ENCODE data around the gene ICOSLG. TPM values are rescaled to one million over a fixed set of nuclear protein-coding genes. Genes with fewer than 3 reads are reported as not detected.

The ICOSLG gene
- total RNA-seq, 1 donor from 2014 or later, result 2.6 TPM

GRCh38 chr21:44265734-44266270 lies 25.1 kb upstream of the ICOSLG start:
- no peaks in the 10 kb centered on the region for H3K9me3 ChIP-seq (ENCODE audit: control insufficient read depth in 3 of 3, low read length in 3 of 3)
- H3K4me1 ChIP-seq (ENCODE audit: control insufficient read depth in 3 of 3, insufficient read depth in 3 of 3, low read length in 3 of 3), result no peaks in the 10 kb centered on the region
- H3K4me3 ChIP-seq (ENCODE audit: low read length in 3 of 3), result no peak overlapping the region
- H3K27me3 ChIP-seq (ENCODE audit: control insufficient read depth in 3 of 3, insufficient read depth in 3 of 3, low read length in 3 of 3), result peaks cover 0 to 7% (median 2%) of the 10 kb centered on the region in 3 donors
- H3K36me3 ChIP-seq (ENCODE audit: control insufficient read depth in 3 of 3, insufficient read depth in 3 of 3, low read length in 3 of 3), result no peaks in the 10 kb centered on the region
- H3K9ac ChIP-seq (ENCODE audit: low read depth in 1 of 3, low read length in 3 of 3), result no peak overlapping the region
- H3K27ac ChIP-seq (ENCODE audit: low read depth, low read length), result no peak overlapping the region

- no peaks in the 10 kb centered on the region for H3K36me3 ChIP-seq (ENCODE audit: control insufficient read depth in 3 of 3, insufficient read depth in 3 of 3, low read length in 3 of 3)
- H3K27ac ChIP-seq (ENCODE audit: low read depth, low read length), result no peak overlapping the region
- H3K4me1 ChIP-seq (ENCODE audit: control insufficient read depth in 3 of 3, insufficient read depth in 3 of 3, low read length in 3 of 3), result no peaks in the 10 kb centered on the region
- H3K27me3 ChIP-seq (ENCODE audit: control insufficient read depth in 3 of 3, insufficient read depth in 3 of 3, low read length in 3 of 3), result peaks cover 2 to 13% (median 2%) of the 10 kb centered on the region in 3 donors
- H3K4me3 ChIP-seq (ENCODE audit: low read length in 3 of 3), result no peak overlapping the region
- no peak overlapping the region for H3K9ac ChIP-seq (ENCODE audit: low read depth in 1 of 3, low read length in 3 of 3)
- peaks cover 0 to 2% (median 0%) of the 10 kb centered on the region in 3 donors for H3K9me3 ChIP-seq (ENCODE audit: control insufficient read depth in 3 of 3, low read length in 3 of 3)
Measured at GRCh38 chr21:44263768-44264167, 23.0 kb upstream of the ICOSLG start.

- Histone ChIP-seq H3K9me3 (ENCODE audit: control insufficient read depth in 3 of 3, low read length in 3 of 3) (peaks cover 0 to 2% (median 0%) of the 10 kb centered on the region in 3 donors), H3K27me3 (ENCODE audit: control insufficient read depth in 3 of 3, insufficient read depth in 3 of 3, low read length in 3 of 3) (peaks cover 2 to 13% (median 5%) of the 10 kb centered on the region in 3 donors), H3K4me1 (ENCODE audit: control insufficient read depth in 3 of 3, insufficient read depth in 3 of 3, low read length in 3 of 3) (no peaks in the 10 kb centered on the region), H3K27ac (ENCODE audit: low read depth, low read length) (no peak overlapping the region), H3K4me3 (ENCODE audit: low read length in 3 of 3) (no peak overlapping the region), H3K36me3 (ENCODE audit: control insufficient read depth in 3 of 3, insufficient read depth in 3 of 3, low read length in 3 of 3) (no peaks in the 10 kb centered on the region), H3K9ac (ENCODE audit: low read depth in 1 of 3, low read length in 3 of 3) (no peak overlapping the region)
Measured at GRCh38 chr21:44263221-44263760, 22.5 kb upstream of the ICOSLG start.

- H3K36me3 ChIP-seq (ENCODE audit: control insufficient read depth in 3 of 3, insufficient read depth in 3 of 3, low read length in 3 of 3), result no peaks in the 10 kb centered on the region
- H3K4me1 ChIP-seq (ENCODE audit: control insufficient read depth in 3 of 3, insufficient read depth in 3 of 3, low read length in 3 of 3), result no peaks in the 10 kb centered on the region
Measured at GRCh38 chr21:44262338-44263056, 21.8 kb upstream of the ICOSLG start.

GRCh38 chr21:44261675-44262295 lies 21.0 kb upstream of the ICOSLG start, which contains the start of gene DNMT3L:
DNMT3L (minus strand) TSS chr21:44261897; CDS start chr21:44261259, 638 bp downstream.
- Histone ChIP-seq H3K27ac (ENCODE audit: low read depth, low read length) (no peak within 1 kb of the TSS), H3K9me3 (ENCODE audit: control insufficient read depth in 3 of 3, low read length in 3 of 3) (peaks cover 0 to 2% (median 0%) of the 10 kb centered on the region in 3 donors), H3K4me3 (ENCODE audit: low read length in 3 of 3) (no peak within 1 kb of the TSS), H3K27me3 (ENCODE audit: control insufficient read depth in 3 of 3, insufficient read depth in 3 of 3, low read length in 3 of 3) (peaks cover 2 to 13% (median 5%) of the 10 kb centered on the region in 3 donors), H3K4me1 (ENCODE audit: control insufficient read depth in 3 of 3, insufficient read depth in 3 of 3, low read length in 3 of 3) (no peaks in the 10 kb centered on the region), H3K9ac (ENCODE audit: low read depth in 1 of 3, low read length in 3 of 3) (no peak within 1 kb of the TSS), H3K36me3 (ENCODE audit: control insufficient read depth in 3 of 3, insufficient read depth in 3 of 3, low read length in 3 of 3) (no peaks in the 10 kb centered on the region)

More at GRCh38 chr21:44262338-44263056, 21.8 kb upstream of the ICOSLG start:
- Histone ChIP-seq H3K27me3 (ENCODE audit: control insufficient read depth in 3 of 3, insufficient read depth in 3 of 3, low read length in 3 of 3) (peaks cover 2 to 13% (median 5%) of the 10 kb centered on the region in 3 donors), H3K27ac (ENCODE audit: low read depth, low read length) (no peak overlapping the region), H3K4me3 (ENCODE audit: low read length in 3 of 3) (no peak overlapping the region), H3K9me3 (ENCODE audit: control insufficient read depth in 3 of 3, low read length in 3 of 3) (peaks cover 0 to 2% (median 0%) of the 10 kb centered on the region in 3 donors), H3K9ac (ENCODE audit: low read depth in 1 of 3, low read length in 3 of 3) (no peak overlapping the region)

- no peak overlapping the region for H3K9ac ChIP-seq (ENCODE audit: low read depth in 1 of 3, low read length in 3 of 3)
- H3K27me3 ChIP-seq (ENCODE audit: control insufficient read depth in 3 of 3, insufficient read depth in 3 of 3, low read length in 3 of 3), result peaks cover 2 to 13% (median 5%) of the 10 kb centered on the region in 3 donors
- no peak overlapping the region for H3K27ac ChIP-seq (ENCODE audit: low read depth, low read length)
- no peaks in the 10 kb centered on the region for H3K4me1 ChIP-seq (ENCODE audit: control insufficient read depth in 3 of 3, insufficient read depth in 3 of 3, low read length in 3 of 3)
- no peaks in the 10 kb centered on the region for H3K36me3 ChIP-seq (ENCODE audit: control insufficient read depth in 3 of 3, insufficient read depth in 3 of 3, low read length in 3 of 3)
- no peak overlapping the region for H3K4me3 ChIP-seq (ENCODE audit: low read length in 3 of 3)
- peaks cover 0 to 2% (median 0%) of the 10 kb centered on the region in 3 donors for H3K9me3 ChIP-seq (ENCODE audit: control insufficient read depth in 3 of 3, low read length in 3 of 3)
Measured at GRCh38 chr21:44260791-44261631, 20.3 kb upstream of the ICOSLG start.

GRCh38 chr21:44260066-44260465 lies 19.3 kb upstream of the ICOSLG start:
- H3K4me3 ChIP-seq (ENCODE audit: low read length in 3 of 3), result no peak overlapping the region
- no peak overlapping the region for H3K9ac ChIP-seq (ENCODE audit: low read depth in 1 of 3, low read length in 3 of 3)
- H3K36me3 ChIP-seq (ENCODE audit: control insufficient read depth in 3 of 3, insufficient read depth in 3 of 3, low read length in 3 of 3), result no peaks in the 10 kb centered on the region
- no peak overlapping the region for H3K27ac ChIP-seq (ENCODE audit: low read depth, low read length)
- no peaks in the 10 kb centered on the region for H3K4me1 ChIP-seq (ENCODE audit: control insufficient read depth in 3 of 3, insufficient read depth in 3 of 3, low read length in 3 of 3)
- peaks cover 2 to 13% (median 5%) of the 10 kb centered on the region in 3 donors for H3K27me3 ChIP-seq (ENCODE audit: control insufficient read depth in 3 of 3, insufficient read depth in 3 of 3, low read length in 3 of 3)
- peaks cover 0 to 2% (median 0%) of the 10 kb centered on the region in 3 donors for H3K9me3 ChIP-seq (ENCODE audit: control insufficient read depth in 3 of 3, low read length in 3 of 3)

GRCh38 chr21:44259082-44259705 lies 18.5 kb upstream of the ICOSLG start:
- H3K4me1 ChIP-seq (ENCODE audit: control insufficient read depth in 3 of 3, insufficient read depth in 3 of 3, low read length in 3 of 3), result no peaks in the 10 kb centered on the region
- H3K27ac ChIP-seq (ENCODE audit: low read depth, low read length), result no peak overlapping the region
- H3K9me3 ChIP-seq (ENCODE audit: control insufficient read depth in 3 of 3, low read length in 3 of 3), result peaks cover 0 to 2% (median 0%) of the 10 kb centered on the region in 3 donors
- no peaks in the 10 kb centered on the region for H3K36me3 ChIP-seq (ENCODE audit: control insufficient read depth in 3 of 3, insufficient read depth in 3 of 3, low read length in 3 of 3)
- H3K27me3 ChIP-seq (ENCODE audit: control insufficient read depth in 3 of 3, insufficient read depth in 3 of 3, low read length in 3 of 3), result peaks cover 2 to 13% (median 5%) of the 10 kb centered on the region in 3 donors
- no peak overlapping the region for H3K9ac ChIP-seq (ENCODE audit: low read depth in 1 of 3, low read length in 3 of 3)
- H3K4me3 ChIP-seq (ENCODE audit: low read length in 3 of 3), result no peak overlapping the region

Measured in skeletal muscle tissue (tissue), 4 donors.